B cell (primary cell): ENCODE results near the gene ARFGAP2. TPM values are rescaled to one million over a fixed set of nuclear protein-coding genes. Genes with fewer than 3 reads are reported as not detected.

Experiments used
- ATAC-seq: fragments of 200-7000 bp; cut with Tn5 transposase; one replicate; pipeline ENCODE4 v1.10.0; 2021; ENCODE audit warnings: low read depth, mild to moderate bottlenecking, moderate number of reproducible peaks, moderate library complexity
- CTCF ChIA-PET: fragments of 350-600 bp; sonication (Branson Sonifier 250); formaldehyde crosslinking; loops from one replicate; lab custom pipeline; 2021; ENCODE audit warnings: antibody characterized with exemption, inconsistent platforms; lab: Charles Lee
- POLR2A ChIA-PET: fragments of 350-600 bp; sonication (Branson Sonifier 250); formaldehyde crosslinking; loops from one replicate; lab custom pipeline; 2021; ENCODE audit warnings: antibody characterized with exemption; lab: Charles Lee
- DNase-seq: peaks from one replicate; pipeline ENCODE4 v3.0.0; 2013
- H2AFZ ChIP-seq: 2 replicates; pipeline ENCODE4 v1.6.1; 2012; ENCODE audit warnings: mild to moderate bottlenecking, low read depth, low read length; ENCODE audit not compliant: insufficient read depth, poor library complexity, severe bottlenecking
- H3K27ac ChIP-seq, 2 donors: 1 replicate in 1 of 2; 2 replicates in 1 of 2; pipeline ENCODE4 v1.5.1; 2012 to 2013; ENCODE audit warnings: low read length in 2 of 2, mild to moderate bottlenecking in 2 of 2, moderate library complexity in 1 of 2
- H3K27me3 ChIP-seq, 4 experiments: fragments of 200-600 bp in 1 of 4; sonication (generic) in 1 of 4; replicated peaks in 1 of 4; 1 replicate in 2 of 4; 2 replicates in 2 of 4; pipeline versions ENCODE4 v1.6.1 to v1.7.0; 2013 to 2016; ENCODE audit warnings: low read length in 3 of 4, mild to moderate bottlenecking in 2 of 4, mixed read lengths in 1 of 4, moderate library complexity in 1 of 4; ENCODE audit not compliant: insufficient read depth in 4 of 4, control insufficient read depth in 3 of 4; ENCODE audit errors: control extremely low read depth in 1 of 4
- H3K36me3 ChIP-seq, 2 experiments: replicated peaks in 1 of 2; 1 replicate in 1 of 2; 2 replicates in 1 of 2; pipeline versions ENCODE4 v1.6.1 to v1.7.1; 2013; ENCODE audit warnings: low read length in 1 of 2; ENCODE audit not compliant: insufficient read depth in 2 of 2, control insufficient read depth in 1 of 2; ENCODE audit errors: control extremely low read depth in 1 of 2, extremely low read depth in 1 of 2
- H3K4me1 ChIP-seq, 2 donors: fragments of 200-600 bp in 1 of 2; sonication (generic) in 1 of 2; 1 replicate in 1 of 2; 2 replicates in 1 of 2; pipeline versions ENCODE4 v1.5.1 to v1.6.1; 2013 to 2017; ENCODE audit warnings: low read length in 2 of 2; ENCODE audit not compliant: control insufficient read depth in 2 of 2, insufficient read depth in 2 of 2
- H3K4me2 ChIP-seq: replicated peaks from 2 replicates; pipeline ENCODE3; 2012; ENCODE audit warnings: mild to moderate bottlenecking, low read depth, low read length; ENCODE audit not compliant: poor library complexity, severe bottlenecking
- H3K4me3 ChIP-seq, 5 experiments: fragments of 200-600 bp in 1 of 5; sonication (generic) in 1 of 5; 1 replicate in 3 of 5; 2 replicates in 2 of 5; pipeline versions ENCODE4 v1.5.1 to v1.7.0; 2011 to 2016; ENCODE audit warnings: low read length in 4 of 5, mild to moderate bottlenecking in 4 of 5, low read depth in 2 of 5, control low read depth in 1 of 5, moderate library complexity in 1 of 5; ENCODE audit not compliant: insufficient read depth in 1 of 5; ENCODE audit errors: control extremely low read depth in 1 of 5, extremely low read depth in 1 of 5
- H3K79me2 ChIP-seq: fragments of 200-600 bp; sonication (generic); one replicate; pipeline ENCODE4 v1.6.0; 2016; ENCODE audit warnings: low read length; ENCODE audit not compliant: control insufficient read depth, insufficient read depth
- H3K9ac ChIP-seq: fragments of 200-600 bp; sonication (generic); 2 replicates; pipeline ENCODE4 v1.6.1; 2017; ENCODE audit warnings: mild to moderate bottlenecking, low read length, moderate library complexity
- H3K9me3 ChIP-seq, 3 donors: one replicate each; pipeline versions ENCODE4 v1.6.1 to v1.7.1; 2013; ENCODE audit warnings: low read length in 2 of 3; ENCODE audit not compliant: control insufficient read depth in 2 of 3, insufficient read depth in 1 of 3; ENCODE audit errors: control extremely low read depth in 1 of 3
- H4K20me1 ChIP-seq: 2 replicates; pipeline ENCODE4 v1.6.0; 2012; ENCODE audit warnings: mild to moderate bottlenecking, low read length; ENCODE audit not compliant: insufficient read depth, control insufficient read depth, poor library complexity, severe bottlenecking
- H3K27ac Mint-ChIP-seq: one replicate; pipeline ENCODE4 v1.8.0; 2021; ENCODE audit warnings: mixed read lengths
- H3K27me3 Mint-ChIP-seq: one replicate; pipeline ENCODE4 v1.8.0; 2021; ENCODE audit warnings: mixed read lengths
- H3K4me1 Mint-ChIP-seq: one replicate; pipeline ENCODE4 v1.8.0; 2021; ENCODE audit warnings: mixed read lengths
- H3K4me3 Mint-ChIP-seq: one replicate; pipeline ENCODE4 v1.8.0; 2021; ENCODE audit warnings: mixed read lengths
- H3K9me3 Mint-ChIP-seq: one replicate; pipeline ENCODE4 v1.8.0; 2022; ENCODE audit warnings: mixed read lengths; ENCODE audit not compliant: insufficient read depth
- EZH2 ChIP-seq: IDR thresholded peaks from 2 replicates; pipeline ENCODE4 v1.6.1; 2012; ENCODE audit warnings: borderline replicate concordance, low read depth, mild to moderate bottlenecking, moderate library complexity, low read length; ENCODE audit not compliant: insufficient read depth, poor library complexity, severe bottlenecking
- WGBS: methylation state at CpG from one replicate; pipeline ENCODE4 v1.1.5; 2013; ENCODE audit warnings: missing lambda C conversion rate; ENCODE audit not compliant: insufficient coverage; 5-methylcytosine and 5-hydroxymethylcytosine counted together
- intact Hi-C: fragments of 100-400 bp; cut with micrococcal nuclease; formaldehyde crosslinking; loops from one replicate; pipeline ENCODE4 v1.10.0; 2022
- polyA plus RNA-seq: library from polyadenylated mRNA; depleted of rRNA; stranded (reverse); fragments of >200 nt; gene quantifications from 2 replicates; pipeline ENCODE4 v1.2.3, GENCODE V29; 2012
- total RNA-seq, 2 donors: library from RNA; stranded (reverse); fragments of 120-200 nt in 1 of 2; gene quantifications; 1 replicate in 1 of 2; 2 replicates in 1 of 2; pipeline versions ENCODE4 v1.2.3 to v1.2.4, GENCODE V29; 2013 to 2022
- TF ChIP-seq, protein P1 (sequence below): fragments of 200-600 bp; IDR thresholded peaks from one replicate; pipeline ENCODE4 v1.8.0; 2022; ENCODE audit warnings: antibody characterized with exemption, mild to moderate bottlenecking

ARFGAP2 gene
- total and polyA plus RNA-seq, 2 donors (not counting 1 experiment from before 2014, with no cell fraction given), result 141 to 200 TPM

GRCh38 chr11:47204637-47204989 lies 27.9 kb upstream of the ARFGAP2 start:
- Mint-ChIP-seq H3K4me1 (no peaks in the 10 kb centered on the region), H3K4me3 (no peak overlapping the region), H3K27ac (no peak overlapping the region), H3K9me3 (no peaks in the 10 kb centered on the region), H3K27me3 (no peaks in the 10 kb centered on the region)
- no peaks in the 10 kb centered on the region for H3K4me1 ChIP-seq
- no peak overlapping the region for H2AFZ ChIP-seq
- no peaks in the 10 kb centered on the region for H3K36me3 ChIP-seq
- no peaks in the 10 kb centered on the region for H3K27me3 ChIP-seq
- no peak overlapping the region for H3K9ac ChIP-seq
- ChIA-PET CTCF (no interaction called here), POLR2A (no interaction called here)
- ATAC-seq, result no peak
- no peaks in the 10 kb centered on the region for H4K20me1 ChIP-seq
- no peaks in the 10 kb centered on the region for H3K79me2 ChIP-seq
- TF ChIP-seq EZH2, result no peak
- TF ChIP-seq, protein P1, sequence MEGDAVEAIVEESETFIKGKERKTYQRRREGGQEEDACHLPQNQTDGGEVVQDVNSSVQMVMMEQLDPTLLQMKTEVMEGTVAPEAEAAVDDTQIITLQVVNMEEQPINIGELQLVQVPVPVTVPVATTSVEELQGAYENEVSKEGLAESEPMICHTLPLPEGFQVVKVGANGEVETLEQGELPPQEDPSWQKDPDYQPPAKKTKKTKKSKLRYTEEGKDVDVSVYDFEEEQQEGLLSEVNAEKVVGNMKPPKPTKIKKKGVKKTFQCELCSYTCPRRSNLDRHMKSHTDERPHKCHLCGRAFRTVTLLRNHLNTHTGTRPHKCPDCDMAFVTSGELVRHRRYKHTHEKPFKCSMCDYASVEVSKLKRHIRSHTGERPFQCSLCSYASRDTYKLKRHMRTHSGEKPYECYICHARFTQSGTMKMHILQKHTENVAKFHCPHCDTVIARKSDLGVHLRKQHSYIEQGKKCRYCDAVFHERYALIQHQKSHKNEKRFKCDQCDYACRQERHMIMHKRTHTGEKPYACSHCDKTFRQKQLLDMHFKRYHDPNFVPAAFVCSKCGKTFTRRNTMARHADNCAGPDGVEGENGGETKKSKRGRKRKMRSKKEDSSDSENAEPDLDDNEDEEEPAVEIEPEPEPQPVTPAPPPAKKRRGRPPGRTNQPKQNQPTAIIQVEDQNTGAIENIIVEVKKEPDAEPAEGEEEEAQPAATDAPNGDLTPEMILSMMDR, result no peak
- no peak overlapping the region for H3K4me3 ChIP-seq
- WGBS, result 100% methylated on average over 1 of the region's 2 CpGs
- no peak for DNase-seq
- H3K27ac ChIP-seq, result no peak overlapping the region
- H3K4me2 ChIP-seq, result no peak overlapping the region
- no peaks in the 10 kb centered on the region for H3K9me3 ChIP-seq
- intact Hi-C loops, result no loop called here

GRCh38 chr11:47202576-47202975 lies 25.9 kb upstream of the ARFGAP2 start:
- POLR2A ChIA-PET, result no interaction called here
- H3K36me3 ChIP-seq, result no peaks in the 10 kb centered on the region
- TF ChIP-seq EZH2, result no peak
- TF ChIP-seq, protein P1, result no peak
- no peaks in the 10 kb centered on the region for H3K4me1 ChIP-seq
- no peaks in the 10 kb centered on the region for H4K20me1 ChIP-seq
- DNase-seq (no peak), ATAC-seq (no peak)
- no peak overlapping the region for H3K4me3 ChIP-seq
- H3K9me3 Mint-ChIP-seq, result no peaks in the 10 kb centered on the region
- no peaks in the 10 kb centered on the region for H3K79me2 ChIP-seq
- no peaks in the 10 kb centered on the region for H3K4me1 Mint-ChIP-seq
- no peak overlapping the region for H2AFZ ChIP-seq
- intact Hi-C loops, result no loop called here
- WGBS, result 80% methylated on average over 3 of the region's 5 CpGs
- H3K27me3 Mint-ChIP-seq, result peaks cover 5% of the 10 kb centered on the region
- H3K27me3 ChIP-seq, result no peaks in the 10 kb centered on the region
- H3K4me2 ChIP-seq, result no peak overlapping the region
- H3K9me3 ChIP-seq, result no peaks in the 10 kb centered on the region
- no peak overlapping the region for H3K9ac ChIP-seq
- CTCF ChIA-PET, result no interaction called here
- no peak overlapping the region for H3K27ac Mint-ChIP-seq
- H3K27ac ChIP-seq, result no peak overlapping the region
- no peak overlapping the region for H3K4me3 Mint-ChIP-seq
